Peyer's patch (tissue), 4 donors: ENCODE measurements around the gene ARMC9.

Source experiments
- POLR2A ChIP-seq, 2 donors: fragments of 450-650 bp; IDR thresholded peaks; one replicate each; pipeline ENCODE4 v1.5.1; 2017; ENCODE audit warnings: antibody characterized with exemption in 2 of 2, mild to moderate bottlenecking in 2 of 2, moderate library complexity in 2 of 2
- TF ChIP-seq, protein P1 (sequence below), 6 experiments: fragments of 450-650 bp in 4 of 6; fragments of 200-600 bp in 2 of 6; sonication (generic) in 1 of 6; IDR thresholded peaks; one replicate each; pipeline ENCODE4 v1.5.1; 2017 to 2019; ENCODE audit warnings: antibody characterized with exemption in 6 of 6, mild to moderate bottlenecking in 3 of 6, moderate library complexity in 1 of 6

DNA sequence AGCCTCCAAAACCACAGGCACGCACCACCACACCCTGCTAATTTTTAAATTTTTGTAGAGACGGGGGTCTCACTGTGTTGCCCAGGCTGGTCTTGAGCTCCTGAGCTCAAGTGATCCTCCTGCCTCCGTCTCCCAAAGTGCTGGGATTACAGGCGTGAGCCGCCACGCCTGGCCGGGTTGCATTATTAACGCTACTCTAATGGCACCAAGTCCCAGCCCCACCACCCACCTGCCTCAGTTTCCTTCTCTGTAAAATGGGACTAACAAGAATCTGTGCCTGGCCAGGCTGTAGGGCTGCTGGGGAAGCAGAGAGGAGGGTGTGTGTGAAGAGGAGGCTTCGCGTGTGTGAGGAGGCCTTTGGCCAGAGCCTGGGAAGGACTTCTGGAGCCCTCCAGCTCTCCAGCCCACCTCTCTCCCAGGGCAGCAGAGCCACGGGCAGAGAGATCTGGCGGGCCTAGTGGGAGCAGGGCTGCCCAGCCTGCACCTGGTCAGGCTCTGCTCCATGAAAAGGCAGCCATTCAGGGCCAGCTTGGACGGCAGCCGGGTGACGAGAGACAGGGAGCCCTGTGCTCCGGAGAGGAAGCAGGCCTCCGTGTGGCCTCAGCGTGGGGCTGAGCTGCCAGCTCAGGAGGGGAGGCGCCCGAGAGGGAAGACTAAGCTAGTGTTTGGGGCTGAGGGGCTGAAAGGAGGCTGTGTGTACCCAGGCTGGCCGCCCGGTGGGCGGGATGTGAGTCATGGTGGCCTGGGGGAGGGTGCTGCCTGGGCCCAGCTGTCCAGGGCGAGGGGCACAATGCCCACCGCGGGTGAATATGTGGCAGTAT lies 189.7 kb downstream of the ARMC9 start:
- TF ChIP-seq, protein P1, sequence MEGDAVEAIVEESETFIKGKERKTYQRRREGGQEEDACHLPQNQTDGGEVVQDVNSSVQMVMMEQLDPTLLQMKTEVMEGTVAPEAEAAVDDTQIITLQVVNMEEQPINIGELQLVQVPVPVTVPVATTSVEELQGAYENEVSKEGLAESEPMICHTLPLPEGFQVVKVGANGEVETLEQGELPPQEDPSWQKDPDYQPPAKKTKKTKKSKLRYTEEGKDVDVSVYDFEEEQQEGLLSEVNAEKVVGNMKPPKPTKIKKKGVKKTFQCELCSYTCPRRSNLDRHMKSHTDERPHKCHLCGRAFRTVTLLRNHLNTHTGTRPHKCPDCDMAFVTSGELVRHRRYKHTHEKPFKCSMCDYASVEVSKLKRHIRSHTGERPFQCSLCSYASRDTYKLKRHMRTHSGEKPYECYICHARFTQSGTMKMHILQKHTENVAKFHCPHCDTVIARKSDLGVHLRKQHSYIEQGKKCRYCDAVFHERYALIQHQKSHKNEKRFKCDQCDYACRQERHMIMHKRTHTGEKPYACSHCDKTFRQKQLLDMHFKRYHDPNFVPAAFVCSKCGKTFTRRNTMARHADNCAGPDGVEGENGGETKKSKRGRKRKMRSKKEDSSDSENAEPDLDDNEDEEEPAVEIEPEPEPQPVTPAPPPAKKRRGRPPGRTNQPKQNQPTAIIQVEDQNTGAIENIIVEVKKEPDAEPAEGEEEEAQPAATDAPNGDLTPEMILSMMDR (IDR thresholded peaks at IDR 0.05), result no peak
- TF ChIP-seq POLR2A (IDR thresholded peaks at IDR 0.05), result no peak
